ENCODE measurements around the gene CTSG.
"Not testable (repeated sequence)": the region's sequence is repeated elsewhere in the genome, so short reads cannot be mapped to it uniquely, and the experiment has no call there.

Gene CTSG

DNA sequence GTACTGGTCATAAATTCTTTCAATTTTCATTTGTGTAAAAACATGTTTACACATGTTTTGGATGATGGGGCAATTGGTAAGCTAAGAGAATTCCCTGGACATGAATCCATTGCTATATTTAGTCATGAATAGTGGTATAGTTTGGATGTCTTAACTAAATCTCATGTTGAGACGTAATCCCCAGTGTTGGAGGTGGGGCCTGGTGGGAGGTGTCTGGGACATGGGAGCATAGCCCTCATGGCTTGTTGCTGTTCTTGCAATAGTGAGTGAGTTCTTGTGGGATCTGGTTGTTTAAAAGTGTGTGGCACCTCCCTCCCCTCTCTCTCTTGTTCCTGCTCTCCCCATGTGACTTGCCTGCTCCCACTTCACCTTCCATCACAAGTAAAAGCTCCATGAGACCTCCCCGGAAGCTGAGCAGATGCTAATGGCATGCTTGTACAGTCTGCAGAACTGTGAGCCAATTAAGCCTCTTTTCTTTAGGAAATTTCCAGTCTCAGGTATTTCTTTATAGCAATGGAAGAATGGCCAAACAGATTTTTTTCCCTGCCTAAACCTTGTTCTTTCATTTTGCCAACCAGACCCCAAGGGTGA lies 33.6 kb downstream of the CTSG start:
- DNase-seq: no peak

DNA sequence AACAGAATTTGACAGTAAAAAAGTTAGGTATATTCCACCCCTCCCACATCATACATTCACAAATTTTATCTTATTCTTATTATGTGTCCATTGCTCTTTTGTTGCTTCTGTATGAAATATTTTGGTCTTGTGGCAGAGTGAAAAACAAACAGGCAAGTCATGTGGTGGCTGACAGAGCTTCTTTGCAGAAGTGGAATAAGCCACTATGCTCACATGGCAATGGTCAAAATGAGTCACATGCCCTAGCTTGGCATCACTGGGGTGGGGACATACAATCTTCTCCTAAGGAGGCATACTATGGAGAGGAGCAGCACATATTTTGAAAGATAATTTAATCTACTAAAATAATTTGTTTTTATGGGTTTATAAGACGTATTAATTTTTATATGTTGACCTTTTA lies 40.3 kb downstream of the CTSG start:
- DNase-seq: no peak

DNA sequence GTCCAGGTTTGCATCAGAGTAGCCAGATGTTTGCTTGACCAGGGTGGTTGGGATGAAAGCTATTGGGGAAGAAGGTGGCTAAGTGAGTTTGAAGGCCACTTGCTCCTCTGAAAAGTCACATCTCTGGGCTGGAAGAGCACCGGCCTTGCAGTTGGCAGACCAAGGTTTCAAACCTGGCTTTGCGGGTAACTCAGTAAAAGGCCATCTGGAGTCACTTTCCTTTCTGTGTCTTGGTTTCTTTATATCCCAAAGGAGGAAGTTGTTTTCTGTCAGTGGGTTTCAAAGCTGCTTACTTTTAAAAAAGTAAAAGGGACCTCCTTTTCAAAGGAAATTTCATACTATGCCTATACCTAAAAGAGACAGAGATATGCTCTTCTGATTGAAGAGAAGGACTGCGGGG lies 41.8 kb downstream of the CTSG start:
- DNase-seq: no peak

DNA sequence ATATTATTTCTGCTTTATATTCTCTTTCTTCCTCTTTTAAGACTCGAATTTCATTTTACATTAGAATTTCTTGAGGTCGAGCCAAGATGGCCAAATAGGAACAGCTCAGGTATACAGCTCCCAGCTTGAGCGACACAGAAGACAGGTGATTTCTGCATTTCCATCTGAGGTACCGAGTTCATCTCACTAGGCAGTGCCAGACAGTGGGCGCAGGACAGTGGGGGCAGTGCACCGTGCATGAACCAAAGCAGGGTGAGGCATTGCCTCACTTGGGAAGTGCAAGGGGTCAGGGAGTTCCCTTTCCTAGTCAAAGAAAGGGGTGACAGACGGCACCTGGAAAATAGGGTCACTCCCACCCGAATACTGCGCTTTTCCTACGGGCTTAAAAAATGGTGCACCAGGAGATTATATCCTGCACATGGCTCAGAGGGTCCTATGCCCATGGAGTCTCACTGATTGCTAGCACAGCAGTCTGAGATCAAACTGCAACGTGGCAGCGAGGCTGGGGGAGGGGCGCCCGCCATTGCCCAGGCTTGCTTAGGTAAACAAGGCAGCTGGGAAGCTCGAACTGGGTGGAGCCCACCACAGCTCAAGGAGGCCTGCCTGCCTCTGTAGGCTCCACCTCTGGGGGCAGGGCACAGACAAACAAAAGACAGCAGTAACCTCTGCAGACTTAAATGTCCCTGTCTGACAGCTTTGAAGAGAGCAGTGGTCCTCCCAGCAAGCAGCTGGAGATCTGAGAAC lies 50.0 kb downstream of the CTSG start:
- not testable (repeated sequence) for DNase-seq
